Measurements from ENCODE around the gene MLN.

- no peak for TF ChIP-seq CTCF (IDR thresholded peaks at IDR 0.05)
- TF ChIP-seq POLR2A (IDR thresholded peaks at IDR 0.05) = no peak
Measured at GRCh38 chr6:33777398-33778388, 26.1 kb downstream of the MLN start.

All from uterus (tissue), 2 donors.